HepG2 (cell line): ENCODE measurements around the gene SLC5A6. TPM values are rescaled to one million over a fixed set of nuclear protein-coding genes. Genes with fewer than 3 reads are reported as not detected.

Experiments used
- ATAC-seq: fragments of 200-7000 bp; cut with Tn5 transposase; 3 replicates; pipeline ENCODE4 v1.9.1; 2020; ENCODE audit warnings: mild to moderate bottlenecking, moderate library complexity
- BruUV-seq: library from RNA; stranded (reverse); fragments of 400-500 nt; replicated peaks from 2 replicates; lab custom pipeline; 2021; lab: Mats Ljungman, UMichigan
- CTCF ChIA-PET: fragments of 300-600 bp; formaldehyde crosslinking; extraction: SDS; loops from one replicate; lab custom pipeline; 2021; ENCODE audit warnings: low total read pairs, inconsistent platforms, low intra/inter-chr PET ratio; lab: Yijun Ruan, JAX
- POLR2A ChIA-PET: fragments of 350-600 bp; sonication (Branson Sonifier 250); formaldehyde crosslinking; loops from one replicate; lab custom pipeline; 2020; ENCODE audit warnings: antibody characterized with exemption, inconsistent platforms; lab: Yijun Ruan, JAX
- DNase-seq: peaks from one replicate; pipeline ENCODE4 v3.0.0-alpha.2; 2015; ENCODE audit warnings: low spot score
- FAIRE-seq: peaks from 3 replicates; lab custom pipeline; 2011; peaks lifted over from hg19 to GRCh38; lab: Jason Lieb, UNC
- H2AFZ ChIP-seq: one replicate; pipeline ENCODE4 v1.6.1; 2011; ENCODE audit warnings: low read length, inconsistent platforms
- H3K27ac ChIP-seq: fragments of 300-600 bp; 3 replicates; pipeline ENCODE4 v1.8.0; 2011; ENCODE audit warnings: mixed run types, mild to moderate bottlenecking, mixed read lengths, low read length, inconsistent platforms; ENCODE audit not compliant: insufficient read depth; ENCODE audit errors: extremely low read length
- H3K27me3 ChIP-seq, 2 experiments: fragments of 200-600 bp in 1 of 2; 2 replicates in 1 of 2; 3 replicates in 1 of 2; pipeline versions ENCODE4 v1.6.0 to v1.8.0; 2011; ENCODE audit warnings: low read length in 2 of 2, mild to moderate bottlenecking in 2 of 2, moderate library complexity in 2 of 2, inconsistent platforms in 1 of 2; ENCODE audit not compliant: insufficient read depth in 2 of 2, control insufficient read depth in 1 of 2
- H3K36me3 ChIP-seq, 2 experiments: fragments of 200-600 bp in 1 of 2; replicated peaks in 1 of 2; 2 replicates in 1 of 2; 3 replicates in 1 of 2; pipeline versions ENCODE4 v1.5.1 to v1.8.0; 2011; ENCODE audit warnings: low read length in 2 of 2, inconsistent platforms in 1 of 2; ENCODE audit not compliant: insufficient read depth in 2 of 2, control insufficient read depth in 1 of 2
- H3K4me1 ChIP-seq: 2 replicates; pipeline ENCODE4 v1.5.1; 2012; ENCODE audit warnings: low read length, inconsistent platforms; ENCODE audit not compliant: insufficient read depth
- H3K4me2 ChIP-seq: 2 replicates; pipeline ENCODE4 v1.6.0; 2011; ENCODE audit warnings: low read depth, low read length, inconsistent platforms
- H3K4me3 ChIP-seq, 3 experiments: fragments of 200-600 bp in 1 of 3; sonication (generic), shearing (Covaris generic) in 1 of 3; replicated peaks in 1 of 3; 2 replicates each; pipeline ENCODE4 v1.5.1; 2011 to 2016; ENCODE audit warnings: low read length in 3 of 3, inconsistent platforms in 2 of 3, low read depth in 2 of 3, mild to moderate bottlenecking in 2 of 3, control low read depth in 1 of 3, mixed read lengths in 1 of 3; ENCODE audit not compliant: insufficient read depth in 1 of 3
- H3K79me2 ChIP-seq: one replicate; pipeline ENCODE4 v1.6.1; 2011; ENCODE audit warnings: low read length, inconsistent platforms; ENCODE audit not compliant: insufficient read depth
- H3K9ac ChIP-seq: 2 replicates; pipeline ENCODE4 v1.6.0; 2011; ENCODE audit warnings: mild to moderate bottlenecking, low read depth, low read length, inconsistent platforms; ENCODE audit not compliant: insufficient read depth
- H3K9me3 ChIP-seq: 2 replicates; pipeline ENCODE4 v1.5.1; 2012; ENCODE audit warnings: mild to moderate bottlenecking, low read length
- H4K20me1 ChIP-seq: 2 replicates; pipeline ENCODE4 v1.6.0; 2011; ENCODE audit warnings: inconsistent platforms, mild to moderate bottlenecking, low read length, moderate library complexity; ENCODE audit not compliant: insufficient read depth
- AGO1 ChIP-seq: fragments of 200-400 bp; formaldehyde crosslinking; IDR thresholded peaks from 2 replicates; pipeline ENCODE4 v1.6.1; 2017; ENCODE audit warnings: mild to moderate bottlenecking, low read depth, low read length, moderate library complexity; ENCODE audit not compliant: poor library complexity, severe bottlenecking
- SP140L ChIP-seq: sonication (generic); formaldehyde crosslinking; IDR thresholded peaks from 2 replicates; pipeline ENCODE4 v1.4.0; 2020; ENCODE audit warnings: missing genetic modification reagents, borderline replicate concordance
- USF2 ChIP-seq, 2 experiments: sonication (generic) in 1 of 2; formaldehyde crosslinking in 1 of 2; IDR thresholded peaks; 2 replicates each; pipeline versions ENCODE4 v1.5.1 to v1.6.1; 2011 to 2020; ENCODE audit warnings: borderline replicate concordance in 1 of 2, low read depth in 1 of 2, low read length in 1 of 2, mild to moderate bottlenecking in 1 of 2, missing genetic modification reagents in 1 of 2, moderate library complexity in 1 of 2
- ZNF34 ChIP-seq: sonication (generic); formaldehyde crosslinking; IDR thresholded peaks from 2 replicates; pipeline ENCODE4 v1.4.0; 2020; ENCODE audit warnings: mild to moderate bottlenecking, missing genetic modification reagents, borderline replicate concordance
- ZNF543 ChIP-seq: sonication (generic); formaldehyde crosslinking; IDR thresholded peaks from 2 replicates; pipeline ENCODE4 v1.4.0; 2020; ENCODE audit warnings: mild to moderate bottlenecking, missing genetic modification reagents
- WGBS: methylation state at CpG from one replicate; pipeline ENCODE4 v1.1.6; 2017; ENCODE audit warnings: low lambda C conversion rate; 5-methylcytosine and 5-hydroxymethylcytosine counted together
- in situ Hi-C: cut with HindIII; loops from 2 replicates; pipeline ENCODE4 v1.10.0; 2017; ENCODE audit warnings: low pct_unique_long_range_greater_than_20kb; ENCODE audit not compliant: extremely low pct_ligation_motif_present
- intact Hi-C: fragments of 100-400 bp; cut with micrococcal nuclease; formaldehyde crosslinking; loops from one replicate; pipeline ENCODE4 v1.10.0; 2022; ENCODE audit not compliant: unreplicated experiment
- polyA plus RNA-seq, 8 experiments: library from polyadenylated mRNA; depleted of rRNA in 3 of 8; stranded (reverse) in 7 of 8; unstranded in 1 of 8; fragments of >200 nt; fragmentation: Illumina TruSeq in 4 of 8; extraction: Trizol in 4 of 8; gene quantifications; 2 replicates each; pipeline versions ENCODE4 v1.2.1 to v1.2.3, GENCODE V29; 2011 to 2016; ENCODE audit warnings: low read depth in 4 of 8, missing spikeins in 1 of 8, mixed read lengths in 1 of 8; ENCODE audit not compliant: insufficient read depth in 1 of 8
- total RNA-seq, 5 experiments: library from RNA; depleted of rRNA; stranded (reverse); fragments of >200 nt; fragmentation: Illumina TruSeq; extraction: Trizol; gene quantifications; 2 replicates each; pipeline ENCODE4 v1.2.3, GENCODE V29; 2016; ENCODE audit warnings: low read depth in 1 of 5
- TF ChIP-seq, protein P1 (sequence below): IDR thresholded peaks from 2 replicates; pipeline ENCODE4 v1.6.1; 2016
- TF ChIP-seq, protein P2 (sequence below): sonication (generic); formaldehyde crosslinking; IDR thresholded peaks from 2 replicates; pipeline ENCODE4 v1.5.0; 2020; ENCODE audit warnings: mild to moderate bottlenecking, missing genetic modification reagents, borderline replicate concordance

SLC5A6 gene
- total and polyA plus RNA-seq, 2 of the 13 experiments (the other 11 are each of a cell fraction or from before 2014, with no cell fraction given) = 135 to 417 TPM

GRCh38 chr2:27251766-27252165, 39.7 kb upstream of the SLC5A6 start:
- TF ChIP-seq AGO1 (no peak), ZNF34 (CRISPR knock-in tag) (no peak), SP140L (CRISPR knock-in tag) (no peak), ZNF543 (CRISPR knock-in tag) (no peak), USF2 (IDR thresholded peaks at IDR 0.05; ENCODE audit: low read depth, low read length) (no peak), USF2 (CRISPR knock-in tag; IDR thresholded peaks at IDR 0.05; ENCODE audit: borderline replicate concordance) (no peak)
- TF ChIP-seq, protein P1, sequence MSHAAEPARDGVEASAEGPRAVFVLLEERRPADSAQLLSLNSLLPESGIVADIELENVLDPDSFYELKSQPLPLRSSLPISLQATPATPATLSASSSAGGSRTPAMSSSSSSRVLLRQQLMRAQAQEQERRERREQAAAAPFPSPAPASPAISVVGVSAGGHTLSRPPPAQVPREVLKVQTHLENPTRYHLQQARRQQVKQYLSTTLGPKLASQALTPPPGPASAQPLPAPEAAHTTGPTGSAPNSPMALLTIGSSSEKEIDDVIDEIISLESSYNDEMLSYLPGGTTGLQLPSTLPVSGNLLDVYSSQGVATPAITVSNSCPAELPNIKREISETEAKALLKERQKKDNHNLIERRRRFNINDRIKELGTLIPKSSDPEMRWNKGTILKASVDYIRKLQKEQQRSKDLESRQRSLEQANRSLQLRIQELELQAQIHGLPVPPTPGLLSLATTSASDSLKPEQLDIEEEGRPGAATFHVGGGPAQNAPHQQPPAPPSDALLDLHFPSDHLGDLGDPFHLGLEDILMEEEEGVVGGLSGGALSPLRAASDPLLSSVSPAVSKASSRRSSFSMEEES = no peak
- TF ChIP-seq, protein P2, sequence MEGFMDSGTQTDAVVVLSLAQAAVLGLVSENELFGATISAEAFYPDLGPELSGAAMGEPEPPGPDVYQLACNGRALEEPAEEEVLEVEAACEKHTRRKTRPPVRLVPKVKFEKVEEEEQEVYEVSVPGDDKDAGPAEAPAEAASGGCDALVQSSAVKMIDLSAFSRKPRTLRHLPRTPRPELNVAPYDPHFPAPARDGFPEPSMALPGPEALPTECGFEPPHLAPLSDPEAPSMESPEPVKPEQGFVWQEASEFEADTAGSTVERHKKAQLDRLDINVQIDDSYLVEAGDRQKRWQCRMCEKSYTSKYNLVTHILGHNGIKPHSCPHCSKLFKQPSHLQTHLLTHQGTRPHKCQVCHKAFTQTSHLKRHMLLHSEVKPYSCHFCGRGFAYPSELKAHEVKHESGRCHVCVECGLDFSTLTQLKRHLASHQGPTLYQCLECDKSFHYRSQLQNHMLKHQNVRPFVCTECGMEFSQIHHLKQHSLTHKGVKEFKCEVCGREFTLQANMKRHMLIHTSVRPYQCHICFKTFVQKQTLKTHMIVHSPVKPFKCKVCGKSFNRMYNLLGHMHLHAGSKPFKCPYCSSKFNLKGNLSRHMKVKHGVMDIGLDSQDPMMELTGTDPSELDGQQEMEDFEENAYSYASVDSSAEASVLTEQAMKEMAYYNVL = no peak
- Histone ChIP-seq H3K4me1 (peaks cover 25% of the 10 kb centered on the region), H3K27ac (no peak overlapping the region), H3K4me2 (no peak overlapping the region), H3K9ac (no peak overlapping the region), H3K9me3 (no peaks in the 10 kb centered on the region), H2AFZ (no peak overlapping the region), H3K79me2 (no peaks in the 10 kb centered on the region), H3K36me3 (no peaks in the 10 kb centered on the region), H3K4me3 (no peak overlapping the region), H4K20me1 (no peaks in the 10 kb centered on the region), H3K27me3 (peaks cover 0 to 13% of the 10 kb centered on the region in 2 experiments; a peak in 4 of 5 replicates)
- intact Hi-C loops = loop anchor here (10.0 kb wide), 1 partner anchor 123 kb away; the partner anchor contains the start of genes EIF2B4 and SNX17
- BruUV-seq = no TSS peak
- no peak for DNase-seq
- ATAC-seq = no peak
- WGBS = 68% methylated on average over 13 of the region's 13 CpGs
- no peak for FAIRE-seq
- CTCF ChIA-PET = interaction anchor here (3.6 kb wide), 1 partner anchor 27 kb away, joined by 22 read pairs; no protein-coding TSS in a partner anchor
- POLR2A ChIA-PET = interaction anchor here (1.3 to 1.4 kb wide), 2 partner anchors 12 to 50 kb away, joined by 3 read pairs; no protein-coding TSS in a partner anchor
- in situ Hi-C loops = no loop called here
